Gastrocnemius medialis (tissue), 4 donors: ENCODE measurements around the gene KAZN.

Experiments
- CTCF ChIP-seq, 5 experiments: fragments of 450-650 bp in 3 of 5; fragments of 200-600 bp in 2 of 5; sonication (generic) in 2 of 5; IDR thresholded peaks in 4 of 5; conservative IDR thresholded peaks in 1 of 5; 1 replicate in 4 of 5; 2 replicates in 1 of 5; pipeline ENCODE4 v1.5.1; 2016 to 2019; ENCODE audit warnings: antibody characterized with exemption in 5 of 5, mild to moderate bottlenecking in 3 of 5, moderate library complexity in 3 of 5
- POLR2A ChIP-seq, 2 donors: fragments of 450-650 bp; IDR thresholded peaks; one replicate each; pipeline ENCODE4 v1.6.1; 2017; ENCODE audit warnings: antibody characterized with exemption in 2 of 2, mild to moderate bottlenecking in 2 of 2, moderate library complexity in 2 of 2

GRCh38 chr1:14599800-14600199 is 1.3 kb downstream of the KAZN start:
- TF ChIP-seq CTCF (IDR thresholded peaks at IDR 0.05 in 4 of 5, conservative IDR thresholded peaks at IDR 0.05 in 1 of 5) (no peak), POLR2A (IDR thresholded peaks at IDR 0.05) (no peak)
